ENCODE results near the gene SKAP2.

Gene SKAP2

DNA sequence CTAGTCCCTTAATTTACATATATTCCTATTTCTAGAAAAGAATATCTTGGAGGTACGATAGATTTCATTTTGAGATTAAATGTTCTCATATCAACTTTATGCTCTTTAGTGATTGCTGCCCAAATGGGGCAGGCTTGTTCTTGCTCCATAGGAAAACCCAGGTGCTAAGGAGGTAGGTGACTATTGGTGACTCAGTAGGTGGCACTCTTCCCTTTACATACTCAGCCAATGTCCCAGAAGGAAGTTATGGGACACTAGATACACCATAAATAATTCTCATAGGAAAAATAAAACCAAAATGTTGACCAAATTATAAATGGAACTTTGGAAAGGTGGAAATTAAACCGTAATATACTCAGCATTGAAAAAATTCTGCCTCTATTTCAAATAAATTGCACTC lies 4.0 kb downstream of the SKAP2 start:
- Histone ChIP-seq H3K4me3 (ENCODE audit: low read depth, low read length) (no peak overlapping the region), H3K9me3 (ENCODE audit: control insufficient read depth, insufficient read depth, low read depth, low read length) (no peaks in the 10 kb centered on the region), H3K27ac (ENCODE audit: extremely low read depth, low read depth, low read length) (no peak overlapping the region), H3K36me3 (ENCODE audit: control insufficient read depth in 2 of 2, insufficient read depth in 1 of 2, low read length in 2 of 2) (no peaks in the 10 kb centered on the region), H3K4me1 (ENCODE audit: control insufficient read depth, insufficient read depth, low read length) (peaks cover 42% of the 10 kb centered on the region)
- ChIA-PET POLR2A (interaction anchor here (1.1 kb wide), 1 partner anchor 311 kb away, joined by 3 read pairs; no protein-coding TSS in a partner anchor), CTCF (interaction anchor here (0.5 to 1.2 kb wide), 5 partner anchors 98 to 301 kb away, joined by 3 to 5 read pairs (median 3); partner anchors contain the start of gene HOXA5)
- TF ChIP-seq ZNF311 (tag by site-specific recombination; IDR thresholded peaks at IDR 0.05; ENCODE audit: borderline replicate concordance) (no peak), ZNF558 (tag by site-specific recombination; IDR thresholded peaks at IDR 0.05) (no peak), ZNF654 (tag by site-specific recombination; IDR thresholded peaks at IDR 0.05; ENCODE audit: low read depth) (peak; percentile 54), PATZ1 (tag by site-specific recombination; IDR thresholded peaks at IDR 0.05) (0 out of 2 replicates have a peak, but pooled peaks have one; percentile 15), ZNF692 (tag by site-specific recombination; IDR thresholded peaks at IDR 0.05) (no peak), ZNF530 (tag by site-specific recombination; IDR thresholded peaks at IDR 0.05; ENCODE audit: low read depth) (no peak), MZF1 (tag by site-specific recombination; IDR thresholded peaks at IDR 0.05; ENCODE audit: borderline replicate concordance) (no peak), ZNF155 (tag by site-specific recombination; IDR thresholded peaks at IDR 0.05) (no peak), IKZF3 (tag by site-specific recombination; IDR thresholded peaks at IDR 0.05) (0 out of 2 replicates have a peak, but pooled peaks have one; percentile 46)
- TF ChIP-seq, protein P1, sequence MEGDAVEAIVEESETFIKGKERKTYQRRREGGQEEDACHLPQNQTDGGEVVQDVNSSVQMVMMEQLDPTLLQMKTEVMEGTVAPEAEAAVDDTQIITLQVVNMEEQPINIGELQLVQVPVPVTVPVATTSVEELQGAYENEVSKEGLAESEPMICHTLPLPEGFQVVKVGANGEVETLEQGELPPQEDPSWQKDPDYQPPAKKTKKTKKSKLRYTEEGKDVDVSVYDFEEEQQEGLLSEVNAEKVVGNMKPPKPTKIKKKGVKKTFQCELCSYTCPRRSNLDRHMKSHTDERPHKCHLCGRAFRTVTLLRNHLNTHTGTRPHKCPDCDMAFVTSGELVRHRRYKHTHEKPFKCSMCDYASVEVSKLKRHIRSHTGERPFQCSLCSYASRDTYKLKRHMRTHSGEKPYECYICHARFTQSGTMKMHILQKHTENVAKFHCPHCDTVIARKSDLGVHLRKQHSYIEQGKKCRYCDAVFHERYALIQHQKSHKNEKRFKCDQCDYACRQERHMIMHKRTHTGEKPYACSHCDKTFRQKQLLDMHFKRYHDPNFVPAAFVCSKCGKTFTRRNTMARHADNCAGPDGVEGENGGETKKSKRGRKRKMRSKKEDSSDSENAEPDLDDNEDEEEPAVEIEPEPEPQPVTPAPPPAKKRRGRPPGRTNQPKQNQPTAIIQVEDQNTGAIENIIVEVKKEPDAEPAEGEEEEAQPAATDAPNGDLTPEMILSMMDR (tag by site-specific recombination; IDR thresholded peaks at IDR 0.05), result 0 out of 2 replicates have a peak, but pooled peaks have one; percentile 46

GRCh38 chr7:26859720-26860119 lies 4.7 kb downstream of the SKAP2 start:
- peaks cover 49% of the 10 kb centered on the region for H3K4me1 ChIP-seq (ENCODE audit: control insufficient read depth, insufficient read depth, low read length)
- no peak overlapping the region for H3K27ac ChIP-seq (ENCODE audit: extremely low read depth, low read depth, low read length)
- no peak for TF ChIP-seq ZSCAN30 (tag by site-specific recombination; IDR thresholded peaks at IDR 0.05)
- no peak for TF ChIP-seq KLF1 (tag by site-specific recombination; IDR thresholded peaks at IDR 0.05)
- TF ChIP-seq ZNF776 (tag by site-specific recombination; IDR thresholded peaks at IDR 0.05; ENCODE audit: borderline replicate concordance), result no peak
- TF ChIP-seq ZNF658 (tag by site-specific recombination; IDR thresholded peaks at IDR 0.05), result no peak
- TF ChIP-seq ZNF624 (tag by site-specific recombination; IDR thresholded peaks at IDR 0.05), result no peak
- peak; percentile 77 for TF ChIP-seq PRDM6 (tag by site-specific recombination; IDR thresholded peaks at IDR 0.05)
- H3K4me3 ChIP-seq (ENCODE audit: low read depth, low read length), result no peak overlapping the region
- no peaks in the 10 kb centered on the region for H3K9me3 ChIP-seq (ENCODE audit: control insufficient read depth, insufficient read depth, low read depth, low read length)
- POLR2A ChIA-PET, result interaction anchor here (1.1 kb wide), 1 partner anchor 312 kb away, joined by 3 read pairs; no protein-coding TSS in a partner anchor
- CTCF ChIA-PET, result interaction anchor here (0.7 to 1.4 kb wide), 6 partner anchors 176 to 301 kb away, joined by 3 to 5 read pairs (median 4); partner anchors contain the start of genes HOXA4 and HOXA5
- H3K36me3 ChIP-seq (ENCODE audit: control insufficient read depth in 2 of 2, insufficient read depth in 1 of 2, low read length in 2 of 2), result no peaks in the 10 kb centered on the region
